Right renal cortex interstitium (tissue), 3 donors: ENCODE results near the gene OR14J1. TPM values are rescaled to one million over a fixed set of nuclear protein-coding genes. Genes with fewer than 3 reads are reported as not detected.
"Not testable (repeated sequence)": the region's sequence is repeated elsewhere in the genome, so short reads cannot be mapped to it uniquely, and the experiment has no call there.

ENCODE experiments used
- DNase-seq, 3 donors: peaks; one replicate each; pipeline ENCODE4 v3.0.0-alpha.2; 2013; ENCODE audit warnings: low read depth in 3 of 3, low spot score in 2 of 3
- polyA plus RNA-seq, 3 donors: library from polyadenylated mRNA; unstranded; fragments of 120-200 nt; gene quantifications; one replicate each; pipeline ENCODE4 v1.2.1, GENCODE V29; 2013; ENCODE audit not compliant: insufficient read length in 3 of 3

Gene OR14J1
- under 1 TPM; 0.04 to 0.08 (median 0.06) TPM for polyA plus RNA-seq

- no peak for DNase-seq
Measured at GRCh38 chr6:29301316-29301715, at the start of gene OR14J1. Gene OR14J1 (plus strand): TSS chr6:29301701. CDS start chr6:29306690, 4,989 bp downstream.

- no peak for DNase-seq
Measured at GRCh38 chr6:29251736-29252135, 49.8 kb upstream of the OR14J1 start.

GRCh38 chr6:29255530-29255929 lies 46.0 kb upstream of the OR14J1 start:
- no peak for DNase-seq

GRCh38 chr6:29259721-29260120 lies 41.8 kb upstream of the OR14J1 start:
- no peak for DNase-seq

- no peak for DNase-seq
Measured at GRCh38 chr6:29263001-29263400, 38.5 kb upstream of the OR14J1 start.

- DNase-seq: no peak
Measured at GRCh38 chr6:29294499-29294914, 7.0 kb upstream of the OR14J1 start.

GRCh38 chr6:29295181-29295585 lies 6.3 kb upstream of the OR14J1 start:
- DNase-seq: no peak

- DNase-seq: no peak
Measured at GRCh38 chr6:29295623-29296022, 5.9 kb upstream of the OR14J1 start.

GRCh38 chr6:29319931-29320330 lies 18.4 kb downstream of the OR14J1 start:
- DNase-seq: no peak

GRCh38 chr6:29323332-29323731 lies 21.8 kb downstream of the OR14J1 start:
- DNase-seq: not testable (repeated sequence)

- DNase-seq: no peak
Measured at GRCh38 chr6:29325777-29326176, 24.3 kb downstream of the OR14J1 start.

GRCh38 chr6:29332676-29333075 lies 31.2 kb downstream of the OR14J1 start:
- no peak for DNase-seq

- DNase-seq: no peak
Measured at GRCh38 chr6:29336269-29336668, 34.8 kb downstream of the OR14J1 start.

- DNase-seq: no peak
Measured at GRCh38 chr6:29345380-29345779, 43.9 kb downstream of the OR14J1 start.

- not testable (repeated sequence) for DNase-seq
Measured at GRCh38 chr6:29349348-29349747, 47.8 kb downstream of the OR14J1 start.

- DNase-seq: no peak
Measured at GRCh38 chr6:29354980-29355379, 53.5 kb downstream of the OR14J1 start.

GRCh38 chr6:29355603-29356002 lies 54.1 kb downstream of the OR14J1 start:
- no peak for DNase-seq

Other genes with a start within 250 kb of the OR14J1 start
- gene OR2B3, start 214.4 kb upstream of the OR14J1 start, polyA plus RNA-seq: not detected
- gene OR2J1, start 202.2 kb upstream of the OR14J1 start, polyA plus RNA-seq: not detected
- gene OR2J3, start 193.6 kb upstream of the OR14J1 start, polyA plus RNA-seq: not detected
- gene OR2J2, start 130.8 kb upstream of the OR14J1 start, polyA plus RNA-seq: not detected
- not detected for gene OR5V1, start 67.2 kb downstream of the OR14J1 start, polyA plus RNA-seq
- gene OR12D3, start 73.6 kb downstream of the OR14J1 start, polyA plus RNA-seq: not detected
- gene OR12D2, start 93.9 kb downstream of the OR14J1 start, polyA plus RNA-seq: not detected
- gene OR12D1, start 113.2 kb downstream of the OR14J1 start, polyA plus RNA-seq: not detected
- gene OR10C1, start 137.6 kb downstream of the OR14J1 start, polyA plus RNA-seq: not detected
- gene OR11A1, start 155.4 kb downstream of the OR14J1 start, polyA plus RNA-seq: not detected
- not detected for gene OR2H1, start 155.5 kb downstream of the OR14J1 start, polyA plus RNA-seq
- not detected for gene MAS1L, start 186.3 kb downstream of the OR14J1 start, polyA plus RNA-seq